Activated CD8-positive, alpha-beta memory T cell treated with anti-CD3 and anti-CD28 coated beads for 48 hours (primary cell): Measurements from ENCODE around the gene KCNIP1.

Source experiments
- DNase-seq, 3 experiments: peaks; one replicate each; pipeline ENCODE4 v3.0.0-alpha.2; 2020; ENCODE audit warnings: low read depth in 2 of 3, low spot score in 2 of 3

KCNIP1 gene

DNA sequence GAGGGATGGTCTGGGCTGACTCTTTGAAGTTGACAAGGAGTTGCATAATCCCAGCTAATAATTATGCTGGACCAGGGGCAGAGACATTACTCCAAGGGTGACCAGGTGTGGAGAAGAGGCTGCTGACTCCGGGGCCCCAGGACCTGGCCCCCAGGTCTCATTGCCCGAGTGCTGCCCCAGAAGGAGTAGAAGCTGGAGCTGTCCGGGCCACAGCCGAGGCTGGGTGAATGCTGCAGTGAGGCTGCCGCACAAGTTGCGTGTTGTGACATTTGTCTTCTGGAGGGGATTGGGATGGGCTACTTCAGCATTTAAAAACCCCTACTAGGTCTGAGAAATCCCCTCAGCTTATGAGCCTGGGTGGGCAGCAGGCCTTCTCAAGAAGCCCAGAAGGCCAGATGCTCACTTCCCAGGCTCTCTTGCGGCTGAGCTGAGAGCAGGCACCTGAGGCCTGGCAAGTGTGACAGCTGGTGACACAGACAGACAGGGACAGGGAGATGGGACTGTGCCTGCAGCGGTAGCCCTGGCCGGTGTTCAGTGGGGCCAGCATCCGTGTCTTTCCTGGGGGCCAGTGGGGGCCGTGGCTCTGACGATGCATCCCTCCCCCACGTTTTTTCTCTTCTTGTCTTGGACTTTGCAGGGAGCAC, 122.8 kb downstream of the KCNIP1 start:
- no peak for DNase-seq

DNA sequence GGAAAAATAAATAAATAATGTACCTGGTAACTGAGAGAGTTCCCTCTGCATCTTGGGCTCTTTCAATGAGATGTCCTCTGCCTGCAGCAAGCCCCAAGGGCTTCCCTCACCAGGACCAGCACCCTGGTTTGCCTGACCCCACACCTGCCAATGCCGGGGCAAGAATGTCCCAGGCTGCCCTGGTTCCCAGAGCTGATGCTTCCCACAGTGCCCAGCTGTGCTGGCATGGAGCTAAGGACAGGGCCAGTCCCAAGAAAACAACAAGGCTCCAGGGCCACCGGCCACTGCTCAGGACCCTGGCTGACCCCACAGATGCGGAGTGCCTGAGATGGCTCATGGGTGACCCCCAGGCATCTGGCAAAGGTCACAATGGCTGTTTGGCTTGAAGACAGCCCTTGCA, 123.5 kb downstream of the KCNIP1 start:
- no peak for DNase-seq

DNA sequence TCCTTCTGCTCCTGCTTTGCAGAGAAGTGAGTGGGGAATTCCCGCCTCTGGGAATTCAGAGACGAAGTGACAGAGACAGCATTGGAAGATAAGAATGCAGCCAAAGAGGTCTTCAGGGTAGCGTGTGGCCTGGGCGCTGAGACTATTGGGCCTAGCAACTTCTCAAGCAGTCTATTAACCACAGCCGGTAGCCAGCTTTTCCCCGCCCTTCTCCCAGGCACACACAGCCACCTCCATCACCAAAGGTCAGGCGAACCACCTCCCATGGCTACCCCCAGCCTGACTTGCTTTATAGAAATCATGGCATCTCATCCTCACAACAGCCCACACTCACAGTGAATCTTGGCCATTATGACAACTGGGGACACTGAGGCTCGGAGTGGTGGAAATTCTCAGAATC, 124.2 kb downstream of the KCNIP1 start:
- no peak for DNase-seq

DNA sequence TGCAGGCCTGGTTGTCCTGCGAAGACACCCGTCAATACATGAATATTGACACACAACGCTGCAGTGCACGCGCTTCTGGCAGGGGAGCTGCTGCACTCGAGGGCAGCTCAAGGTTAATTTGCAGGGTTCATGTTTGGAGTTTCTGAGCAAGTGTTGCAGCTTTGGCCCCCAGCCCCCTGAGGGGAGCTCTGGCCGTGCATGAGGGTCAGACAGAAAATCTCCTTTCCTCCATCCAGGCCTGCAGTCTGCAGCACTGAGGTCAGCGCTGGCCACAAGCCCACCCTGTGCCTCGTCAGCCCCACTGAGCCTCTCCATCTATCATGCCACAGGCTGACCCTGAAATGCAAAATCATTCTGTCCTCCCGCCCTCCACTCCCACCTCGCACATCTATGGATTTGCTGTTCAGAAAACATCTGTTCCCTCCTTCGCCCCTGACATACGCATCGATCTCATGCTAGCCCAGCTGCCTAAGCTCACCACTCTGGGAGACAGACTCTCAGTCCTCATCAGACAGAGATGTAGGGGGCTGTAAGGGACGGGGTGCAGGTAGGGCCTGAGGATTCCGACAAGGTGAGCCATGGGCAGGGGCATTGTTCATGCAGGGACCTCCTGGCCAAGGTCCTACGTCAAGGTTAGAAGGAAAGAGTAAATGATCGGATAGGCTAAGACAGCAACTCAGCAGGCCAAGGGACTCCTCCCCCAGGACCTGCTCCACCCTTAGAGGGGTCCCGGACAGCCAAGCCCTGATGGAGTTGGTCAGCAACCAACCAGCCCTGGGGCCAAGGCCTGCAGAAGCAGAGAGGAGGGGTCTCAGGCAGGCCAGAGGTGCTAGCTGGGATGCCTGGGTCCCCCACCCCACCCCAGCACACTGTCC, 125.1 kb downstream of the KCNIP1 start:
- DNase-seq = no peak

DNA sequence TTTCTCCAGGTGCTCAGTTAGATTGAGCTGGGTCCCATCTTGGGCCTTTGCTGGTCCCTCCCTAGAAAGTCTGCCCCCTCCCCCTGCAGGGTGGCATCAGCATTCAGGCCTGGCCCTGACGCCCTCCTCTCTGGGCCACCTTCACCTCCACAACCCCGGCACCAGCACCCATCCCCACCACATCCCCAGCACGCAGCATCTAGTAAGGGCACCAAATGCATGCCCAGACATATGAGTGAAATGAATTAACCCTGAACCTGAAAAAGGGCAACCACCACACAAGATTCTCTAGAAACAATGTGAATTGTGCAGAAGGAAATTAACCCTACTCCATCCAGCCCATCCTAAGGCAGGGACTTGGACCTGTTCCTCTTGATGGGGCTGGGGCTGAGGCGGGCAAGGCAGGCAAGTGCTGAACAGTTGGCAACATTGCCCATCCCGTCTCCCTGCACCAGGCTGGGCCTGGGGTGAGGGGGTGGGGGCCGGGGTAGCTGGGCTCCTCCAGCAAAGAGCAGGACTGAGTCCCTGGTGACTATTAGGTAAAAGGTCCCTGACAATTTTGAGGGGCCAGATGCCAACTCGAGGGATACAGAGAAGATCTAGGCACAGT, 125.9 kb downstream of the KCNIP1 start:
- no peak for DNase-seq

DNA sequence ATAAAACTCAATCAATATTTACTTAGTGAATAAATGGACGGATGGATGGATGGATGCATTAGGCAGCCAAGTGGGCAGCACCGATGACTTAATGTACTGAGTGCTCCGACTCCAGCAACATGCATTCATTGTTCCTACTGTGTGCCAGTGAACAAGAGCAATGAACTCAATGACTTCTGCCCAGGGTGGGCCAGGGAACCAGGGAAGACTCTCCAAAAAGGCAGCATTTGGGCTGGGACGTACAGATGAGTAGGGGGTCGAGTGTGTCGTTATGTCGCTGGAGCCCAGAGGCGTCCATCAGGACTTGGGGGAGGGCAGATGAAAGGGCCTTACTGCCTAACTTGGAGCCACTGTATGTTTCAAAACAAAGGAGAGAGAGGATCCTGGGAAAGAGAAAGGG, 126.4 kb downstream of the KCNIP1 start:
- no peak for DNase-seq

DNA sequence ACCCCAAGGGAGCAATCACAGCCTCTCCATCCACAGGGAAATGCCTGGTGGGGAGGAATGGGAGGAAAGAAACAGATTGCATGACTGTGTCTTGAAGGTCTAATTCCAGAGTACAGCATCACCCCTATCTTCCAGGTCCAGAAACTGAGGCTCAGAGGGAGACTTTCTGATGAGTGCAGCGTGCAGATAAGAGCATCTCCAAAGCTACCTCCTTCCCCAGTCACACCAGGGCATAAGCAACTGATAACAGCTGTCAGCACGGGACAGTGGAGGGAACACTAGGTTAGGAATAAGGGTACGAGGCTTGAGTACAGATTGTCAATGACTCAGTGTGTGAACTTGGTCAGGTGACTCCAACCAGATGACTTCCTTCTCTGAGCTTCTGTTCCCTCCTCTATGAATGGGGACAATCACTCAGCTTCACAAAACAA, 126.9 kb downstream of the KCNIP1 start:
- DNase-seq = no peak

DNA sequence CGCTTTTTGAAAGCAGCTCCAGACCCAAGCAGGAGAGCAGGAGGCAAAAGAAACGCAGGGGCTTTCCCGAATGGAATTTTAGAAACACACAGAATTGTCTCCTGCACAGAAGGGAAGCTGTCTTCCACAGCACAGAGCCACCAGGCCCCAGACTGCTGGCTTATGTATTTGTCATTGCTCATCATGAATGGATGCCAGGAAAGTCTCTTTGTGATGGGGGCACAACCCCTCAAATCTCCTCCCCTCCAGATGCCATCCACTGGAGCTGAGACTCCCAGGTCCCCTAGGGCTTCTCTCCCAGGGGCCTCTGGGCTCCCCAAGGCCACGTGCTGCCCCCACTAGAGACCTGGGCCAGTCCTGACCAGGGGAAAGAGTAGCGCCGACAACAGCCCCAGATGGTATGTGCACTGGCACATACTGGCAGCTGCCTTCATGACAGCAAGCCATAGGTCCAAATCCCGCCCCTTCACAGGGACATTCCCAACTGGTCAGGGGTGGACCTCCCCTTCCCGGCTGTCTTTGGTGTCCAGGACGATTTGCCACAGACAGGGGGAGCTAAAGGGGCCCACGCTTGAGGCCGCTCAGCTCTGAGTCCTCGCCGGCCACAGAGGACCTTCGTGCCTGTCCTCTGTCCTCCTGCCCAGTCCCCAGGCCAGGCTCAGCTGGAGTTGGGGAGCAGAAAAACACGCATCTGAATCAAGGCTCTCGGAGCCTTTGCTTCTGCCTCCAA, 127.8 kb downstream of the KCNIP1 start:
- DNase-seq = no peak

DNA sequence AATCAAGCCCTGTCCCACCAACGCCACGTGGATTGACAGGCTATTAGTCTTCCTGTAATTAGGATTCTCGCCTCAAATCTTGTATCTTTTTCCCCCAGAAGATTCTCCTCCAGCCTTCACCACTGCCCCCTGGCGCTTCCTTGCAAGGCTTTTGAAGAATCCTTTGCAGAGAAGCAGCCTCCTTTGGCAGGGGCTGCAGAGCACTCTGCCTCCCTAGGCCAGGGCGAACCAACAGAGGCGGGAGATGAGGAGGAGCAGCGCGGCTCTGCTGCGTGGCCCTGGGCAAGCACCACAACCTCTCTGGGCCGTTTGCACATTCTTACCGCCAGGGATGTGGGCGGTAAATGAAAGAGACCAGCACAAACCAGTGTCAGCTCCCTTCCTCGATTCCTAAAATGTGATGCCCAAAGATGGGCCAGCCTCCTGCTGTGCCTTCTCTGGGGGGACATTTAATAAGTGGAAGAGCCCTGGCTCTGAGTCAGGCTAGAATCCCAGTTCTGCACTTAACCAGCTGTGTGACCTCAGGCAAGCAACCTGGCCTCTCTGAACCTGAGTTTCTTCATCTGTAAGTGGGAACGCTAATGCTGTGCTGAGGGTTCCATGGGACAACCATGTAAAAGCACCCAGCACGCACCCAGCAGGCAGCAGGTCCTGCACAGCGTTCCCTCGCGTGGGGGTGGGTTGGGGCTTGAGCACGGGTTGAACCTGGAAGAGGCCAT, 128.6 kb downstream of the KCNIP1 start:
- no peak for DNase-seq

DNA sequence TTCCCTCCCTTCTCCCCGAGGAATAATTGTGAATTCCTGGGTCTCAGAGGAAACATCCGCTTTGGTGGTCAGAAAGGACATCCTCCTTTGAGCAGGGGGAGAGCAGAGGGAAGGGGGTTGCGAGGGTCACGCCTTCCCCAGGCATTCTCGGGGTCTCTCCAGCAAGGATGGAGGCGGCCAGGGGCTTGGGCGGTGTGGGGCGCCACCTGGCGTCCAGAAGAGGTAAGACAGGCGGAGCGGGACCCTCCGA, 129.1 kb downstream of the KCNIP1 start:
- peak in 2 of 3 experiments; percentile 40 to 46 for DNase-seq

DNA sequence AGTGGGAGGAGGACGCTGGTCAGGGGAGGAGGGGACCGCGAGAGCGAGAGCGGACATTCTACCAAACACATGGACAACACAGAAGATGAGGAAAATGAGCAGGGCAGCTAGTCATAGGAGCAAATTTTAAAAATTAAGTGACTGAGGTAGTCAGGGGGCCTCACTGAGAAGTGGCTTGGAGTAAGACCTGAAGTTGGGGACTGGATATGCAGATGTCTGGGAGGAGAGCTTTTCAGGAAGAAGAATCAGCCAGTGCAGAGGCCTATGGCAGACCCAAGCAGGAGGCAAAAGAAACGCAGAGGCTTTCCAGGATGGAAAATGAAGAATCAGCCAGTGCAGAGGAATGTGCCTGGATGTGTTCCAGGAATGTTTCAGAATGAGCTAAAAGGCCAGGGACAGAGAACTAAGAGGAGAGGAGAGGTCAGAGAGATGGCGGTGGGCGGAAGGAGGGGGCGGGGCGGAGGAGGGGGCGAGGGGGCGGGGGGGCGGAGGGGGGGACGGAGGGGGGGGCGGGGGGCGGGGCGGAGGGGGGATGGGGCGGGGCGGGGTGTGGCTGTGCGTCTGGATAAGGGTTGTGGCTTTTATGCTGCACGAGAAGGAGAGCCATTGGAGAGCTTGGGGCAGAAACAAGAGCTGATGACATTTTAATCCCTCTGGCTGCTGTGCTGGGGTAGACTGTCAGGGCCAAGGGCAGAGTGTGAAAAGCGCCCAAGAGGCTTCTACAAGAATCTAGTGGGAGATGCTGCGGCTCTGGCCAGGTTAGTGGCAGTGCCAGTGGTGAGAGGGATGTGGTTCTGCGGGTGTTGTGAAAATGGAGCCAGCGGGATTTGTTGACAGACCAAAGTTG, 129.6 kb downstream of the KCNIP1 start:
- DNase-seq = no peak

DNA sequence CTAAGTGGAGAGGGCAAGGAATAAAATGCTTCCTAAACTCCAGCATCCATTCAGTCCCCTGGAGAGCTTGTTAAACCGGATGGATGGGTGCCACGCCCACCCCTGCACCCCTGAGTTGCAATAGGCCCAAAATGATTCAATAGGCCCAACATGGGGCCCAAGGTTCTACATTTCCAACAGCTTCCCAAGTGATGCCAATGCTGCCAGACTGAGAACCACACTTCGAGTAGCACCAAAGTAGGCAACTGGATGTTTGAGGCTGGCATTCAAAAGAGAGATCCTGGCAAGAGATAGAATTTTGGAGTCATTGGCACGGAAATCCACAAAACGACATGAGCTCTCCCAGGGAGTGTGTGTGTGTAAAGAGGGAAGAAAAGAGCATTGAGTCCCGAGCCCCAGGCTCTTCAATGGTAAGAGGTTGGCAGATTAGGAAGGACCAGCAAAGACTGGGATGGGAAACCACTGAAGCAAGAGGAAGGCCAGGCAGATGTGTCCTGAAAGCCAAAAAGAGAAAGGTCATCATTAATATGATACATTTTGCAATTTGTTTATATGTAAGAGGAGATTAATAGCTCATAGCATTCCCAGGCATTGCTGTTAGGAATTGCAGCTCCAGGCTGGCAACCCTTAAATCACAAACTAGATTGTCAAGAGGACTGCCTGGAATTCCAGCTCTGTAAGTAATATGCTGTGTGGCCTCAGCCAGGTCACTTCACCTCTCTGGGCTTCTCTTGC, 130.6 kb downstream of the KCNIP1 start:
- no peak for DNase-seq

DNA sequence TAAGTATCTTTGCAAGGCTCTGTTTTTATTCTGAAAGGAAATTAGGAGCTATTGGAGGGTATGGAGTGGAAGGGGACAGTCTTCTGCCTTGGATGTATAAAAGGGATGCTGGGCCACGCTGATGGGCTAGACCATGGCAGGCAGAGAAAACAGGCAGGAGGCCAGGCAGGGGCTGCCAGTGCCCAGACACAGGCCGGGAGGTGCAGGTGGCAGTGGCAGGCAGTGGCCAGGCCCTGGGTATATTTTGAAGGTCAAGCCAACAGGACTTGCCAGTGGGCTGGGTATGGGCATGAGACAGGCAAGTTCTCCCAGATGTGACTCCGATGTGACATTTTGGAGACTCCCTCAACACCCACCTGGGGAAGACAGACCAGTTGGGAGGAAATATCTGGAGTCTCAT, 131.9 kb downstream of the KCNIP1 start:
- no peak for DNase-seq

DNA sequence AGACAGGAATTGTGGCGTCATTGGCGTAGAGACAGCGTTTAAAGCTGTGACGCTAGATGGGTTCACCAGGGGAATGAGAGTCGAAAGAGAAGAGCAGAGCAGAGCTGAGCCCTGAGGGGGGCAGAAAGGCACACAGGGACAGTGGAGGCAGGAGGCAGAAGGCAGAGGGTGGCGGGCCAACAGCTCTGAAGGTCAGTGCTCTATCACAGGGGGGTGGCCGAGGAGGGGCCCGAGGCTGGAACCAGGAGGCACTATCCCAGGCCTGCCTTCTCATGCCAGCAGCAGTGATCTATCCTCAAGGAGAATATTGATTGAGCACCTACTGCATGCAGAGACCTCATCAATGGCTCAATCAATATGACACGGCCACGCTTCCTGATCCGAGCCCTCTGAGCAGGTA, 132.4 kb downstream of the KCNIP1 start:
- DNase-seq = no peak

DNA sequence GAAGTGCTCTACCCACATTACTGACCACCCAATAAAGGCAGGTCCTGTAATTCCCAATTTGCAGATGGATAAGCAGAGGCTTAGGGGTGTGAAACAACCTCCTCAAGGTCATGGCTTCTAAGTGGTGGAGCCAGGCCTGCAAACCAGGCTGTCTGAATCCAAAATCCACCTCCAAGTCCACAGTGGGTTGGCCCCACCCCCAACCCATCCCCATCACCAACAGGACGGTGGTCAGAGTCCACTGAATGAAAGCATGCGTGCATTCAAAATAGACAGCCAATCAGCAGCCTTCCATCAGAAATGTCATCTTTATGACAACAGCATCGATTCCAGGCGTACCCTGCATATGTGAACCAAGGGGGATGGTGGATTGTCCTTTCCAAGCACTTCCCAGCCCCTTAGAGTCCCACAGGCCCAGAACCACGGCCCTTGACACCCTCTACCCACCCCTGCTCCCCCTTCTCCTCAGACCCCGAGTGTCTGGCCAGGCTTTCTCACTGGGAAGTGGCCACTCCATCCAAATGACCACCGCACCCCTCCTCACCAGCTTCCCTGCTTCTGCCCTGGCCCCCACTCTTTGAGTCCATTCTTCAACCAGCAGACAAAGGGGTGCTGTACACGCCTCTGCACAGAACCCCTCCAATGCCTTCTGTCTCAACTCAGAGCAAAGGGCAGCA, 133.1 kb downstream of the KCNIP1 start:
- no peak for DNase-seq

DNA sequence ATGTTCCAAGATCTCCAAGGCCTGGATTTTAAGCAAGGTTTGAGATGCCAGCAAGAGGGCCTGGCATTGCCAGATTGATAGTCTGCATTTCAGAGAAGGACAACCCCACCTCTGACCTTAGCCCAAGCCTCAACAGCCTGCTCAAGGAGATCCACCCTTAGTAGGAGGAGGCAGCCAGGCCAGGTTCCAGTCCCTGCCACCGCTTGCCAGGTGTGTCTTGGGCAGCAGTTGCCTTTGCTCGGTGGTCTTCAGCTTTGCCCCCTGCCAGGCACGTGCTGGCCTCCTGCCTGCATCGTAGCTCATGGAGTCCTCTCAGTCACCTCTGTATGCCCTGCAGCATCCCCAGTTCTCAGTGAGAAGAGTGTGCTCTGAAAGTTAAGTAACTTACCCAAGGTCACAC, 134.2 kb downstream of the KCNIP1 start:
- DNase-seq = no peak

DNA sequence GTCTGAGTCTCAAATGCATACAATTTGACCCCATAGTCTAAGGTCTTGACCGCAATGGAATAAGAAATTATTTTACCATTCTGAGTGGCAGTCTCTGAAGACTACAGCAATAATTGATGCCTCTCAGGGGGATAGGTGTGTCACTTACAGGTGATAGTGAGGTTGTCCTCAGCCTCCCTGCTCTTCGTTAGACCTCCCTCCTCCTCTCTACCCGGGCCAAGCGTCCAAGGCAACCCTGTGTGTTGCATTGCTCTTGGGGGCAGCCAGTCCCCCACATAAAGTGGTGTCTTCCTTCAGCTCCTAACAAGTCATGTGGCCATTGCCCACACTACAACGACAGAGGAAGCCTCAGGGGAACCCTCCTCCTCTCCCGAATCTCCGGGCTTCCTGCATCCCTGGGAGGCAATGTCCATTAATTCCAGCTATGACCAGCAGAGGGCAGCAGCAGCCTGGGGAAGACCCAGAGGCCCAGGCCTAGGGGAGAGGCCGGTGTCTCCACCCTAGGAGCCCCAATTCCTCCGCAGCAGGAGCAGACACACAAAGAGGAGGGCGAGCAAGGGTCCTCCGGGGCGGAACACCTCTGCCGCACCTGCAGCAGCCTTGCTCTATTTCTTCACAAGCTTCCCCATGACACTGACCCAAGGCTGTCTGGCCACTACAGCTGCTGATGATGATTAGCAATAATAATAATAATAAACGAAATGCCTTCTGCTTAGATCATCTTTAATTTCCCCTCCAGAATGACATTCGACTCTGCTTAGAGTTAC, 134.8 kb downstream of the KCNIP1 start:
- peak; percentile 20 to 67 (median 55) for DNase-seq

DNA sequence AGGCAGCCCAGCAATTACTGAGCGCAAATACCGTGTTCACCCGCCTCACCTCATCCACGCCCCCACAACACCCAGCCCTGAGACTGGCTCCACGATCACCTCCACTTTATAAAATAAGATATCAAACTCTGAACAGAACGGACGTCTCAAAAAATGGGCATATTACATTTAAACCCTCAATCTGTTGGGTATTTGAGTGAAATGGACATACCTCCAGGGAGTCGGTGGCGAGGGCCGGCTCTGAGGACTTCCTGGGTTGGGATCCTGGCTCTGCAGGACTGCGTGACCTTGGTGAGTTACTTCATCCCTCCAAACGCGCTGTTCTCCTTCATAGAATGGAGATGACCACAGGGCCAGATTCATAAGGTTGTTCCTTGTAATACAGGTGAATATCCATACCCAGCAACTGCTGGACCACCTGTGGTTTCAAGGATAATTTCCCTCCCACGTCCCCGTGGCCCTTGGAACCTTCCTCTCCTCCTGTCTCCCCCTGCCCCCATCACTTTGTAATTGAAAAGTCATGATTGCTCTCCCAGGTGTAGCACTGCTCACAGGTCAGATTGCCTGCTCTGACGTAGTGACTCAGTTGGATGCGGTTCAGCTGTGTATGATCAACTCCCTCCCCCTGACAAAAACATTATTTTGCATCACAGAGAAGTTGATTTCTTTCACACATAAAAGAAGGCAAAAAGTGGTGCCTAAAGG, 135.6 kb downstream of the KCNIP1 start:
- DNase-seq = no peak
